K562 (cell line): ENCODE data around the gene PTPRM. TPM values are rescaled to one million over a fixed set of nuclear protein-coding genes. Genes with fewer than 3 reads are reported as not detected.

Experiments
- ATAC-seq: fragments of 200-7000 bp; cut with Tn5 transposase; 3 replicates; pipeline ENCODE4 v1.9.1; 2020; ENCODE audit warnings: moderate library complexity
- BruUV-seq: library from RNA; stranded (reverse); fragments of 400-500 nt; replicated peaks from 2 replicates; lab custom pipeline; 2021; lab: Mats Ljungman, UMichigan
- CTCF ChIA-PET: fragments of 300-600 bp; formaldehyde crosslinking; extraction: SDS; loops from one replicate; lab custom pipeline; 2021; ENCODE audit warnings: low intra/inter-chr PET ratio; lab: Yijun Ruan, JAX
- POLR2A ChIA-PET: fragments of 300-600, 350-650 bp; sonication (Branson Sonifier 250); formaldehyde crosslinking; extraction: SDS; loops from one replicate; lab custom pipeline; 2021; ENCODE audit warnings: antibody characterized with exemption, inconsistent platforms; lab: Yijun Ruan, JAX
- DNase-seq, 4 experiments: peaks; one replicate each; pipeline versions ENCODE4 v3.0.0 to v3.0.0-alpha.2; 2011 to 2018; ENCODE audit warnings: low spot score in 3 of 4, mixed read lengths in 3 of 4; ENCODE audit errors: extremely low read depth in 1 of 4
- FAIRE-seq: peaks from 2 replicates; lab custom pipeline; 2011; peaks lifted over from hg19 to GRCh38; lab: Jason Lieb, UNC
- H2AFZ ChIP-seq: 2 replicates; pipeline ENCODE4 v1.6.0; 2011; ENCODE audit warnings: low read depth, low read length, control low read depth, inconsistent platforms
- H3K27ac ChIP-seq: fragments of 200-600 bp; 3 replicates; pipeline ENCODE4 v1.8.0; 2011; ENCODE audit warnings: low read depth, mild to moderate bottlenecking, control low read depth, inconsistent platforms, low read length, moderate library complexity, mixed read lengths; ENCODE audit errors: extremely low read depth
- H3K27me3 ChIP-seq, 2 experiments: fragments of 300-600 bp in 1 of 2; 2 replicates in 1 of 2; 3 replicates in 1 of 2; pipeline versions ENCODE4 v1.6.0 to v1.8.0; 2011; ENCODE audit warnings: inconsistent platforms in 2 of 2, low read length in 2 of 2, mild to moderate bottlenecking in 1 of 2, mixed read lengths in 1 of 2, moderate library complexity in 1 of 2; ENCODE audit not compliant: control insufficient read depth in 2 of 2, insufficient read depth in 2 of 2
- H3K36me3 ChIP-seq: fragments of 300-600 bp; 3 replicates; pipeline ENCODE4 v1.8.0; 2011; ENCODE audit warnings: mild to moderate bottlenecking, low read length, inconsistent platforms; ENCODE audit not compliant: control insufficient read depth, insufficient read depth
- H3K4me1 ChIP-seq, 2 experiments: fragments of 200-600 bp in 1 of 2; replicated peaks in 1 of 2; 2 replicates in 1 of 2; 3 replicates in 1 of 2; pipeline versions ENCODE4 v1.5.1 to v1.8.0; 2011; ENCODE audit warnings: inconsistent platforms in 2 of 2, low read length in 2 of 2, mild to moderate bottlenecking in 1 of 2, mixed read lengths in 1 of 2, moderate library complexity in 1 of 2; ENCODE audit not compliant: control insufficient read depth in 2 of 2, insufficient read depth in 2 of 2
- H3K4me2 ChIP-seq: 2 replicates; pipeline ENCODE4 v1.6.1; 2011; ENCODE audit warnings: low read length, control low read depth, inconsistent platforms, mixed read lengths; ENCODE audit not compliant: insufficient read depth
- H3K4me3 ChIP-seq: fragments of 200-600 bp; sonication (generic), shearing (Covaris generic); 2 replicates; pipeline ENCODE4 v1.5.1; 2016; ENCODE audit warnings: control low read depth, inconsistent platforms
- H3K79me2 ChIP-seq: fragments of 200-600 bp; 3 replicates; pipeline ENCODE4 v1.8.0; 2011; ENCODE audit warnings: low read length, inconsistent platforms; ENCODE audit not compliant: control insufficient read depth, insufficient read depth
- H3K9ac ChIP-seq, 2 experiments: 2 replicates each; pipeline versions ENCODE4 v1.6.0 to v1.6.1; 2011; ENCODE audit warnings: low read depth in 2 of 2, low read length in 2 of 2, control low read depth in 1 of 2, inconsistent platforms in 1 of 2, mild to moderate bottlenecking in 1 of 2, mixed read lengths in 1 of 2; ENCODE audit not compliant: insufficient read depth in 1 of 2
- H3K9me1 ChIP-seq: one replicate; pipeline ENCODE4 v1.6.0; 2011; ENCODE audit warnings: inconsistent platforms, mild to moderate bottlenecking, low read length, moderate library complexity; ENCODE audit not compliant: control insufficient read depth, insufficient read depth
- H3K9me3 ChIP-seq: replicated peaks from 2 replicates; pipeline ENCODE4 v1.5.1; 2011; ENCODE audit warnings: low read depth, low read length, inconsistent platforms; ENCODE audit not compliant: control insufficient read depth, insufficient read depth
- H4K20me1 ChIP-seq: replicated peaks from 2 replicates; pipeline ENCODE4 v1.6.1; 2011; ENCODE audit warnings: low read length, inconsistent platforms, mixed read lengths; ENCODE audit not compliant: control insufficient read depth, insufficient read depth
- CBX1 ChIP-seq: sonication (generic); IDR thresholded peaks from 2 replicates; pipeline ENCODE4 v1.6.1; 2016; ENCODE audit warnings: antibody characterized with exemption, low read depth, mild to moderate bottlenecking
- CREB3L1 ChIP-seq: fragments of 450-650 bp; IDR thresholded peaks from 2 replicates; pipeline ENCODE4 v1.6.1; 2014; ENCODE audit warnings: low read depth, mild to moderate bottlenecking, moderate library complexity, borderline replicate concordance
- E2F8 ChIP-seq: fragments of 450-650 bp; IDR thresholded peaks from 2 replicates; pipeline ENCODE4 v1.7.1; 2018; ENCODE audit warnings: mild to moderate bottlenecking, low read depth; ENCODE audit not compliant: partially characterized antibody
- HLTF ChIP-seq: fragments of 450-650 bp; IDR thresholded peaks from 2 replicates; pipeline ENCODE4 v1.6.1; 2016
- HNRNPLL ChIP-seq: fragments of 200-400 bp; formaldehyde crosslinking; IDR thresholded peaks from 2 replicates; pipeline ENCODE4 v1.6.1; 2017; ENCODE audit warnings: low read length, low read depth, mild to moderate bottlenecking; ENCODE audit not compliant: poor library complexity, severe bottlenecking
- MLLT1 ChIP-seq, 2 experiments: fragments of 450-650 bp; IDR thresholded peaks; 2 replicates each; pipeline ENCODE4 v1.6.1; 2016
- NR4A1 ChIP-seq, 2 experiments: fragments of 250-450 bp in 1 of 2; fragments of 450-650 bp in 1 of 2; sonication (Bioruptor Pico) in 1 of 2; IDR thresholded peaks; 2 replicates each; pipeline versions ENCODE4 v1.4.0 to v1.6.1; 2016 to 2020; ENCODE audit warnings: mild to moderate bottlenecking in 2 of 2, missing compliant biosample characterization in 1 of 2, missing genetic modification characterization in 1 of 2, moderate library complexity in 1 of 2
- POU5F1 ChIP-seq: fragments of 150-350 bp; IDR thresholded peaks from 2 replicates; pipeline ENCODE4 v1.6.1; 2014; ENCODE audit warnings: borderline replicate concordance, low read length, low read depth, mild to moderate bottlenecking; ENCODE audit not compliant: partially characterized antibody
- THRB ChIP-seq: fragments of 450-650 bp; formaldehyde crosslinking; conservative IDR thresholded peaks from 2 replicates; pipeline ENCODE4 v1.4.0; 2022; ENCODE audit warnings: mild to moderate bottlenecking, missing genetic modification characterization
- ZNF23 ChIP-seq: fragments of 250-450 bp; sonication (Bioruptor Pico); IDR thresholded peaks from 2 replicates; pipeline ENCODE4 v1.4.0; 2020; ENCODE audit warnings: mild to moderate bottlenecking
- ZNF384 ChIP-seq: IDR thresholded peaks from 2 replicates; pipeline ENCODE4 v1.6.1; 2012; ENCODE audit warnings: low read depth, low read length, improper control_type of control experiment
- ZNF398 ChIP-seq: fragments of 250-450 bp; sonication (Bioruptor Pico); IDR thresholded peaks from 2 replicates; pipeline ENCODE4 v1.8.0; 2021; ENCODE audit warnings: moderate library complexity, mild to moderate bottlenecking, inconsistent platforms
- WGBS: fragments of 100-300 bp; shearing (Covaris generic); methylation state at CpG from one replicate; pipeline ENCODE4 v1.1.6; 2016; ENCODE audit warnings: low coverage, mixed read lengths; ENCODE audit not compliant: insufficient coverage; ENCODE audit errors: missing lambda C conversion rate; 5-methylcytosine and 5-hydroxymethylcytosine counted together
- in situ Hi-C: fragments of 300-500 bp; cut with MboI; formaldehyde crosslinking; loops from 4 replicates; pipeline ENCODE4 v1.15.0; 2018; ENCODE audit warnings: inconsistent platforms, mixed read lengths
- intact Hi-C: fragments of 100-400 bp; cut with micrococcal nuclease; formaldehyde crosslinking; loops from 2 replicates; pipeline ENCODE4 v1.14.2; 2022
- polyA plus RNA-seq, 8 experiments: library from polyadenylated mRNA; depleted of rRNA in 4 of 8; stranded (reverse) in 5 of 8; unstranded in 3 of 8; fragments of >200 nt; fragmentation: Nextera tagmentation in 2 of 8; fragmentation: Illumina TruSeq in 1 of 8; extraction: Ambion mirVana in 2 of 8; extraction: Trizol in 1 of 8; gene quantifications; 2 replicates each; pipeline versions ENCODE4 v1.2.1 to v1.2.3, GENCODE V29; 2011 to 2014; ENCODE audit warnings: inconsistent platforms in 1 of 8, missing spikeins in 1 of 8
- total RNA-seq, 7 experiments: library from RNA; depleted of rRNA in 6 of 7; stranded (reverse); fragments of >200 nt in 6 of 7; fragmentation: Illumina TruSeq in 2 of 7; extraction: Trizol in 2 of 7; gene quantifications; 2 replicates each; pipeline versions ENCODE4 v1.2.1 to v1.2.3, GENCODE V29; 2011 to 2021; ENCODE audit warnings: low replicate concordance in 1 of 7

The PTPRM gene
- total and polyA plus RNA-seq, 9 of the 15 experiments (the other 6 are each of a cell fraction or from before 2014, with no cell fraction given): 0.03 to 0.16 (median 0.08) TPM; not detected in 3

- Histone ChIP-seq H3K4me2 (no peak overlapping the region), H3K27me3 (peaks cover 34 to 67% of the 10 kb centered on the region in 2 experiments; a peak in 4 of 5 replicates), H3K4me1 (no peaks in the 10 kb centered on the region), H3K9ac (no peak overlapping the region), H4K20me1 (no peaks in the 10 kb centered on the region; the same call in 1 of the 2 replicates), H3K9me1 (no peaks in the 10 kb centered on the region), H3K4me3 (no peak overlapping the region), H2AFZ (no peak overlapping the region), H3K27ac (no peak overlapping the region), H3K9me3 (no peaks in the 10 kb centered on the region), H3K79me2 (no peaks in the 10 kb centered on the region), H3K36me3 (no peaks in the 10 kb centered on the region)
- ATAC-seq (no peak), FAIRE-seq (no peak), DNase-seq (no peak)
- POLR2A ChIA-PET: interaction anchor here (0.6 kb wide), 1 partner anchor 1622 kb away, joined by 4 read pairs; no protein-coding TSS in a partner anchor
- BruUV-seq: no TSS peak
- no peak for TF ChIP-seq POU5F1
- TF ChIP-seq THRB (CRISPR knock-in tag): no peak
- TF ChIP-seq CREB3L1: no peak
- no peak for TF ChIP-seq ZNF398
- no peak for TF ChIP-seq E2F8
- TF ChIP-seq ZNF384: no peak
- TF ChIP-seq NR4A1 (CRISPR knock-in tag; IDR thresholded peaks at IDR 0.05): no peak
- TF ChIP-seq NR4A1 (tag; IDR thresholded peaks at IDR 0.05): no peak
- no peak for TF ChIP-seq CBX1
- no peak for TF ChIP-seq HNRNPLL
- TF ChIP-seq ZNF23: no peak
- no peak for TF ChIP-seq MLLT1 (IDR thresholded peaks at IDR 0.05)
- no peak for TF ChIP-seq HLTF
- CTCF ChIA-PET: no interaction called here
- 0% methylated on average over 7 of the region's 7 CpGs for whole genome bisulfite sequencing
- intact Hi-C loops: no loop called here
- in situ Hi-C loops: no loop called here
Measured at GRCh38 chr18:8433771-8434170, 866.7 kb downstream of the PTPRM start.
